Bronchial epithelial cell (primary cell): Measurements from ENCODE around the gene RNF32. TPM values are rescaled to one million over a fixed set of nuclear protein-coding genes. Genes with fewer than 3 reads are reported as not detected.

Experiments used
- DNase-seq: peaks from one replicate; pipeline ENCODE4 v3.0.0-alpha.2; 2010; ENCODE audit warnings: low read depth
- FAIRE-seq: peaks from 2 replicates; lab custom pipeline; 2011; peaks lifted over from hg19 to GRCh38; lab: Jason Lieb, UNC
- H3K27me3 ChIP-seq: 2 replicates; pipeline ENCODE4 v1.5.1; 2011; ENCODE audit warnings: low read length; ENCODE audit not compliant: control insufficient read depth, insufficient read depth
- H3K36me3 ChIP-seq: 2 replicates; pipeline ENCODE4 v1.5.1; 2011; ENCODE audit warnings: low read length; ENCODE audit not compliant: control insufficient read depth, insufficient read depth
- H3K4me3 ChIP-seq: 2 replicates; pipeline ENCODE4 v1.5.1; 2011; ENCODE audit warnings: mild to moderate bottlenecking, low read depth, low read length, control low read depth
- total RNA-seq: library from RNA; depleted of rRNA; stranded (reverse); fragments of >200 nt; gene quantifications from 2 replicates; pipeline ENCODE4 v1.2.1, GENCODE V29; 2014
- TF ChIP-seq, protein P1 (sequence below): IDR thresholded peaks from 2 replicates; pipeline ENCODE4 v1.5.1; 2011; ENCODE audit warnings: mild to moderate bottlenecking, moderate library complexity, low read length, control low read depth, inconsistent platforms; ENCODE audit not compliant: insufficient read depth, severe bottlenecking

The RNF32 gene
- total RNA-seq, 1 donor from 2014 or later = 1.8 TPM

GRCh38 chr7:156606691-156607331 lies 33.8 kb upstream of the RNF32 start:
- H3K36me3 ChIP-seq = no peaks in the 10 kb centered on the region
- H3K4me3 ChIP-seq = no peak overlapping the region
- H3K27me3 ChIP-seq = no peaks in the 10 kb centered on the region
- DNase-seq (no peak), FAIRE-seq (no peak)
- TF ChIP-seq, protein P1, sequence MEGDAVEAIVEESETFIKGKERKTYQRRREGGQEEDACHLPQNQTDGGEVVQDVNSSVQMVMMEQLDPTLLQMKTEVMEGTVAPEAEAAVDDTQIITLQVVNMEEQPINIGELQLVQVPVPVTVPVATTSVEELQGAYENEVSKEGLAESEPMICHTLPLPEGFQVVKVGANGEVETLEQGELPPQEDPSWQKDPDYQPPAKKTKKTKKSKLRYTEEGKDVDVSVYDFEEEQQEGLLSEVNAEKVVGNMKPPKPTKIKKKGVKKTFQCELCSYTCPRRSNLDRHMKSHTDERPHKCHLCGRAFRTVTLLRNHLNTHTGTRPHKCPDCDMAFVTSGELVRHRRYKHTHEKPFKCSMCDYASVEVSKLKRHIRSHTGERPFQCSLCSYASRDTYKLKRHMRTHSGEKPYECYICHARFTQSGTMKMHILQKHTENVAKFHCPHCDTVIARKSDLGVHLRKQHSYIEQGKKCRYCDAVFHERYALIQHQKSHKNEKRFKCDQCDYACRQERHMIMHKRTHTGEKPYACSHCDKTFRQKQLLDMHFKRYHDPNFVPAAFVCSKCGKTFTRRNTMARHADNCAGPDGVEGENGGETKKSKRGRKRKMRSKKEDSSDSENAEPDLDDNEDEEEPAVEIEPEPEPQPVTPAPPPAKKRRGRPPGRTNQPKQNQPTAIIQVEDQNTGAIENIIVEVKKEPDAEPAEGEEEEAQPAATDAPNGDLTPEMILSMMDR = no peak

DNA sequence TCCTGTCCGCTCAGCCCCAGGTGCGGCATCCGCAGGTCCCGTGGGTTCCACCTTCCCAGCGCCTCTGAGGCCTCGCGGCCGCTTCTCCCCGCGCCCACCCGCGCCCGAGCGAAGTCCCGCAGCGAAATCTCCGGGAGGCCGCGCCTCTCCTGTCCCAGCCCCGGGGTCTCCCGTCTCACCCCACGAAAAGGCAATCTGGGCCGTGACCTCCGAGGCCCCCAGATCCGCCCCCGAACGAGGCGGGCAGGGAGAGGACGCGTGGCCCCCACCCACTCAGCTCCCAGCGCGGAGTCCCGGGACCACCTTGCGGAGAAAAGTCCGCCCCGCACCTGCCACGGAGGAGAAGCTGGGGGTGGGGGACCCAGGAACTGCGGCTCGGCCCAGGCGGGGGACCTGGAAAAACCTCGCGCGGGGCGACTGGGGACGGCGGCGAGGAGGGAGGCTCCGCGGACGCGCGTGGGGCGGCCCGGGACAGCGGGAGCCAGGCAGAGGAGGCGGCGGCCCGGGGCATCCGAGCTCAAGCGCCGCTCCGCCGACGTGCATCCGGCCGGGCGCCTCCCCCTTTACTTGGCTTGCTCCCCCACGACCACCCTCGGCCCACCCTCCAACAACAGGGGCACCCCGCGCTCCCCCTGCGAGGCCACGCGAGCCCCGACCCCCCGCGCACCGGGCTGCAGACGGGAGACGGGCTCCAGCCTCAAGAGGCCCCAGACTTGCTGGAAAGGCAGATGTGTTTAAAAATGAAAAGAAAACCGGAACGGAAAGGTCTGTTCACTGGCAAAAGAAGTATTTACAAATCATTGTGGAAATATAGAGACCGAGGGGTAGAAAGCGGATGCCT lies 33.0 kb upstream of the RNF32 start:
- no peaks in the 10 kb centered on the region for H3K27me3 ChIP-seq
- FAIRE-seq (no peak), DNase-seq (no peak)

GRCh38 chr7:156608173-156608478 lies 32.4 kb upstream of the RNF32 start:
- no peak overlapping the region for H3K4me3 ChIP-seq
- TF ChIP-seq, protein P1 = no peak
- no peaks in the 10 kb centered on the region for H3K27me3 ChIP-seq
- FAIRE-seq (no peak), DNase-seq (no peak)
- no peaks in the 10 kb centered on the region for H3K36me3 ChIP-seq

More for the DNA sequence above, 33.0 kb upstream of the RNF32 start:
- Histone ChIP-seq H3K4me3 (peak overlapping the region; percentile 8), H3K36me3 (no peaks in the 10 kb centered on the region)
- TF ChIP-seq, protein P1 = no peak

GRCh38 chr7:156609010-156609877 lies 31.3 kb upstream of the RNF32 start:
- DNase-seq = no peak
- TF ChIP-seq, protein P1 = no peak
- Histone ChIP-seq H3K36me3 (no peaks in the 10 kb centered on the region), H3K27me3 (no peaks in the 10 kb centered on the region), H3K4me3 (no peak overlapping the region)
- FAIRE-seq = no peak

- no peak for DNase-seq
- H3K27me3 ChIP-seq = no peaks in the 10 kb centered on the region
- TF ChIP-seq, protein P1 = no peak
- H3K4me3 ChIP-seq = no peak overlapping the region
- FAIRE-seq = no peak
- no peaks in the 10 kb centered on the region for H3K36me3 ChIP-seq
Measured at GRCh38 chr7:156610130-156610529, 30.4 kb upstream of the RNF32 start.
